GM19193 (cell line): ENCODE results near the gene PDZD7.

Experiments used
- POLR2A ChIP-seq: IDR thresholded peaks from 4 replicates; pipeline ENCODE4 v1.6.1; 2011; ENCODE audit not compliant: insufficient read depth, insufficient read length; ENCODE audit errors: extremely low read depth

The PDZD7 gene

GRCh38 chr10:101007099-101007711, 23.7 kb downstream of the PDZD7 start:
- no peak for TF ChIP-seq POLR2A

GRCh38 chr10:101006593-101007098, 24.3 kb downstream of the PDZD7 start:
- no peak for TF ChIP-seq POLR2A

- TF ChIP-seq POLR2A = no peak
Measured at GRCh38 chr10:101005869-101006567, 24.9 kb downstream of the PDZD7 start.

- TF ChIP-seq POLR2A = no peak
Measured at GRCh38 chr10:101005361-101005760, 25.6 kb downstream of the PDZD7 start.

- no peak for TF ChIP-seq POLR2A
Measured at GRCh38 chr10:101003639-101004206, 27.2 kb downstream of the PDZD7 start.

GRCh38 chr10:101002456-101002855, 28.5 kb downstream of the PDZD7 start:
- TF ChIP-seq POLR2A = no peak

GRCh38 chr10:101001659-101002035, 29.3 kb downstream of the PDZD7 start:
- TF ChIP-seq POLR2A = no peak

GRCh38 chr10:101000915-101001658, 29.8 kb downstream of the PDZD7 start:
- TF ChIP-seq POLR2A = no peak

- no peak for TF ChIP-seq POLR2A
Measured at GRCh38 chr10:101000127-101000914, 30.6 kb downstream of the PDZD7 start.

GRCh38 chr10:100999742-101000126, 31.2 kb downstream of the PDZD7 start, which contains the start of gene LZTS2:
Gene LZTS2 (plus strand): TSS chr10:100999808. CDS start chr10:101002539, 2,731 bp downstream.
- no peak for TF ChIP-seq POLR2A

- TF ChIP-seq POLR2A = peak; percentile 21
Measured at GRCh38 chr10:100998991-100999741, 31.8 kb downstream of the PDZD7 start.

- no peak for TF ChIP-seq POLR2A
Measured at GRCh38 chr10:100998183-100998990, 32.5 kb downstream of the PDZD7 start.
